Neural cell (in vitro differentiated cells): ENCODE measurements around the gene VPS35L.

Experiments used
- EP300 ChIP-seq: fragments of 450-650 bp; conservative IDR thresholded peaks from 2 replicates; pipeline ENCODE4 v1.6.1; 2014; ENCODE audit warnings: antibody characterized with exemption, mild to moderate bottlenecking, moderate library complexity; ENCODE audit not compliant: poor library complexity, severe bottlenecking
- EZH2 ChIP-seq: fragments of 200-600, 300-800 bp; shearing (Covaris generic), sonication (generic); IDR thresholded peaks from 2 replicates; pipeline ENCODE4 v1.6.1; 2014; ENCODE audit warnings: antibody characterized with exemption, low read length, borderline replicate concordance, mild to moderate bottlenecking; ENCODE audit not compliant: insufficient read depth, poor library complexity, severe bottlenecking
- SMC3 ChIP-seq: fragments of 450-650 bp; conservative IDR thresholded peaks from 2 replicates; pipeline ENCODE4 v1.6.1; 2014; ENCODE audit warnings: antibody characterized with exemption, mild to moderate bottlenecking, moderate library complexity; ENCODE audit not compliant: poor library complexity
- TF ChIP-seq, protein P1 (sequence below): fragments of 450-650 bp; IDR thresholded peaks from 2 replicates; pipeline ENCODE4 v1.5.1; 2014; ENCODE audit warnings: antibody characterized with exemption, mild to moderate bottlenecking, moderate library complexity; ENCODE audit not compliant: poor library complexity, severe bottlenecking

- TF ChIP-seq, protein P1, sequence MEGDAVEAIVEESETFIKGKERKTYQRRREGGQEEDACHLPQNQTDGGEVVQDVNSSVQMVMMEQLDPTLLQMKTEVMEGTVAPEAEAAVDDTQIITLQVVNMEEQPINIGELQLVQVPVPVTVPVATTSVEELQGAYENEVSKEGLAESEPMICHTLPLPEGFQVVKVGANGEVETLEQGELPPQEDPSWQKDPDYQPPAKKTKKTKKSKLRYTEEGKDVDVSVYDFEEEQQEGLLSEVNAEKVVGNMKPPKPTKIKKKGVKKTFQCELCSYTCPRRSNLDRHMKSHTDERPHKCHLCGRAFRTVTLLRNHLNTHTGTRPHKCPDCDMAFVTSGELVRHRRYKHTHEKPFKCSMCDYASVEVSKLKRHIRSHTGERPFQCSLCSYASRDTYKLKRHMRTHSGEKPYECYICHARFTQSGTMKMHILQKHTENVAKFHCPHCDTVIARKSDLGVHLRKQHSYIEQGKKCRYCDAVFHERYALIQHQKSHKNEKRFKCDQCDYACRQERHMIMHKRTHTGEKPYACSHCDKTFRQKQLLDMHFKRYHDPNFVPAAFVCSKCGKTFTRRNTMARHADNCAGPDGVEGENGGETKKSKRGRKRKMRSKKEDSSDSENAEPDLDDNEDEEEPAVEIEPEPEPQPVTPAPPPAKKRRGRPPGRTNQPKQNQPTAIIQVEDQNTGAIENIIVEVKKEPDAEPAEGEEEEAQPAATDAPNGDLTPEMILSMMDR, result no peak
- TF ChIP-seq EP300, result no peak
- TF ChIP-seq SMC3, result no peak
- TF ChIP-seq EZH2, result no peak
Observed at GRCh38 chr16:19662351-19662750, 106.8 kb downstream of the VPS35L start.
